A549 (cell line): ENCODE results near the gene ARAP2. TPM values are rescaled to one million over a fixed set of nuclear protein-coding genes. Genes with fewer than 3 reads are reported as not detected.

Experiments used
- ATAC-seq, 2 experiments: fragments of 200-7000 bp in 1 of 2; fragments of >200 bp in 1 of 2; cut with Nextera tagmentation in 1 of 2; cut with Tn5 transposase in 1 of 2; 3 replicates each; pipeline versions ENCODE4 v1.8.0 to v1.9.1; 2018 to 2020; ENCODE audit warnings: mild to moderate bottlenecking in 1 of 2, moderate library complexity in 1 of 2
- CTCF ChIA-PET: fragments of 300-600 bp; sonication (Branson Sonifier 250); formaldehyde crosslinking; extraction: SDS; loops from one replicate; lab custom pipeline; 2021; ENCODE audit warnings: antibody characterized with exemption, inconsistent platforms; lab: Yijun Ruan, JAX
- POLR2A ChIA-PET: fragments of 350-600 bp; formaldehyde crosslinking; extraction: SDS; loops from one replicate; lab custom pipeline; 2021; ENCODE audit warnings: antibody characterized with exemption, inconsistent platforms; lab: Yijun Ruan, JAX
- DNase-seq, 2 experiments: peaks; one replicate each; pipeline versions ENCODE4 v3.0.0 to v3.0.0-alpha.2; 2011 to 2016; ENCODE audit warnings: low read depth in 1 of 2, low spot score in 1 of 2
- FAIRE-seq: peaks from 2 replicates; lab custom pipeline; 2011; peaks lifted over from hg19 to GRCh38; lab: Jason Lieb, UNC
- H3K27ac ChIP-seq, 2 experiments: fragments of >200 bp; sonication (Bioruptor Twin); formaldehyde crosslinking; 3 replicates each; pipeline ENCODE4 v1.5.1; 2016 to 2017
- H3K4me1 ChIP-seq: fragments of >200 bp; sonication (Bioruptor Twin); formaldehyde crosslinking; 3 replicates; pipeline ENCODE4 v1.6.1; 2016
- H3K4me2 ChIP-seq: fragments of >200 bp; sonication (Bioruptor Twin); formaldehyde crosslinking; 3 replicates; pipeline ENCODE4 v1.6.1; 2016
- H3K4me3 ChIP-seq: fragments of >200 bp; sonication (Bioruptor Twin); formaldehyde crosslinking; 3 replicates; pipeline ENCODE4 v1.5.1; 2016
- H3K9me3 ChIP-seq: fragments of >200 bp; sonication (Bioruptor Twin); formaldehyde crosslinking; 3 replicates; pipeline ENCODE4 v1.6.1; 2016
- BHLHE40 ChIP-seq: IDR thresholded peaks from 2 replicates; pipeline ENCODE4 v1.6.1; 2012; ENCODE audit warnings: low read depth, low read length, inconsistent platforms
- CBX8 ChIP-seq: fragments of 200-600 bp; sonication (generic); IDR thresholded peaks from 2 replicates; pipeline ENCODE4 v1.6.1; 2016
- CEBPB ChIP-seq, 2 experiments: fragments of >200 bp in 1 of 2; sonication (Bioruptor Twin) in 1 of 2; formaldehyde crosslinking in 1 of 2; IDR thresholded peaks; 2 replicates each; pipeline ENCODE4 v1.6.1; 2012 to 2016
- CHD2 ChIP-seq: fragments of 150-350 bp; IDR thresholded peaks from 2 replicates; pipeline ENCODE4 v1.6.1; 2014; ENCODE audit warnings: low read length; ENCODE audit not compliant: partially characterized antibody
- EP300 ChIP-seq, 2 experiments: fragments of >200 bp; sonication (Bioruptor Twin); formaldehyde crosslinking; IDR thresholded peaks; 2 replicates in 1 of 2; 3 replicates in 1 of 2; pipeline ENCODE4 v1.6.1; 2016 to 2017
- FOSB ChIP-seq: fragments of 250-450 bp; sonication (Bioruptor Pico); IDR thresholded peaks from 2 replicates; pipeline ENCODE4 v1.5.0; 2020; ENCODE audit warnings: mild to moderate bottlenecking, moderate library complexity
- HDAC2 ChIP-seq: fragments of 200-600 bp; sonication (generic); IDR thresholded peaks from 2 replicates; pipeline ENCODE4 v1.6.1; 2016
- HEYL ChIP-seq: fragments of 250-450 bp; sonication (Bioruptor Pico); IDR thresholded peaks from 2 replicates; pipeline ENCODE4 v1.8.0; 2021; ENCODE audit warnings: mild to moderate bottlenecking, moderate library complexity
- JUNB ChIP-seq: fragments of >200 bp; sonication (Bioruptor Twin); formaldehyde crosslinking; IDR thresholded peaks from 2 replicates; pipeline ENCODE4 v1.6.1; 2016
- MYC ChIP-seq: IDR thresholded peaks from 2 replicates; pipeline ENCODE4 v1.6.1; 2012; ENCODE audit warnings: mild to moderate bottlenecking, inconsistent platforms, low read length, improper control_type of control experiment, borderline replicate concordance
- NR3C1 ChIP-seq: fragments of >200 bp; sonication (Bioruptor Twin); formaldehyde crosslinking; IDR thresholded peaks from 3 replicates; pipeline ENCODE4 v1.6.1; 2017
- RCOR1 ChIP-seq: fragments of 150-350 bp; IDR thresholded peaks from 2 replicates; pipeline ENCODE4 v1.6.1; 2014; ENCODE audit warnings: antibody characterized with exemption, low read length, low read depth
- RFX5 ChIP-seq: fragments of 450-650 bp; IDR thresholded peaks from 2 replicates; pipeline ENCODE4 v1.7.1; 2014; ENCODE audit warnings: antibody characterized with exemption, mild to moderate bottlenecking, moderate library complexity
- RNF2 ChIP-seq: fragments of 200-600 bp; sonication (generic); IDR thresholded peaks from 2 replicates; pipeline ENCODE4 v1.6.1; 2016; ENCODE audit warnings: low read depth, mild to moderate bottlenecking, antibody characterized with exemption, moderate library complexity, borderline replicate concordance
- SMC3 ChIP-seq: fragments of >200 bp; sonication (Bioruptor Twin); formaldehyde crosslinking; IDR thresholded peaks from 3 replicates; pipeline ENCODE4 v1.6.1; 2018; ENCODE audit warnings: inconsistent platforms
- SREBF2 ChIP-seq: fragments of 450-650 bp; IDR thresholded peaks from 2 replicates; pipeline ENCODE4 v1.6.1; 2014; ENCODE audit warnings: mild to moderate bottlenecking, moderate library complexity
- TP53 ChIP-seq: fragments of 250-450 bp; sonication (Bioruptor Pico); IDR thresholded peaks from 2 replicates; pipeline ENCODE4 v1.5.0; 2021; ENCODE audit warnings: mild to moderate bottlenecking, moderate library complexity
- ZC3H11A ChIP-seq: fragments of 450-650 bp; IDR thresholded peaks from 2 replicates; pipeline ENCODE4 v1.6.1; 2014; ENCODE audit warnings: antibody characterized with exemption, mild to moderate bottlenecking
- ZFP36 ChIP-seq: fragments of 450-650 bp; IDR thresholded peaks from 2 replicates; pipeline ENCODE4 v1.6.1; 2014; ENCODE audit warnings: borderline replicate concordance; ENCODE audit not compliant: partially characterized antibody
- WGBS: methylation state at CpG from one replicate; pipeline ENCODE4 v1.1.6; 2017; ENCODE audit errors: missing lambda C conversion rate; 5-methylcytosine and 5-hydroxymethylcytosine counted together
- polyA plus RNA-seq, 4 experiments: library from polyadenylated mRNA; depleted of rRNA in 3 of 4; stranded (reverse); fragments of >200 nt; fragmentation: RNase III in 1 of 4; extraction: RNeasy Plus Mini Kit Qiagen cat#74134 plus additional on column Dnase treatment in 1 of 4; gene quantifications; 2 replicates in 3 of 4; 3 replicates in 1 of 4; pipeline ENCODE4 v1.2.3, GENCODE V29; 2011 to 2017
- TF ChIP-seq, protein P1 (sequence below): IDR thresholded peaks from 2 replicates; pipeline ENCODE4 v1.6.1; 2012; ENCODE audit warnings: low read depth, borderline replicate concordance
- TF ChIP-seq, protein P2 (sequence below): fragments of 250-450 bp; sonication (Bioruptor Pico); IDR thresholded peaks from 2 replicates; pipeline ENCODE4 v1.5.0; 2021; ENCODE audit warnings: mild to moderate bottlenecking, moderate library complexity, borderline replicate concordance
- TF ChIP-seq, protein P3 (sequence below): fragments of 450-650 bp; IDR thresholded peaks from 2 replicates; pipeline ENCODE4 v1.6.1; 2014; ENCODE audit warnings: antibody characterized with exemption
- TF ChIP-seq, protein P4 (sequence below): fragments of 150-350 bp; IDR thresholded peaks from 2 replicates; pipeline ENCODE4 v1.6.1; 2014; ENCODE audit warnings: low read depth, mild to moderate bottlenecking, low read length
- TF ChIP-seq, protein P5 (sequence below): fragments of 200-600 bp; sonication (generic); IDR thresholded peaks from 2 replicates; pipeline ENCODE4 v1.6.1; 2016; ENCODE audit warnings: antibody characterized with exemption, mild to moderate bottlenecking, moderate library complexity

ARAP2 gene
- polyA plus RNA-seq, 2 of the 4 experiments (the other 2 are of a cell fraction) = 0.34 to 0.75 TPM

DNA sequence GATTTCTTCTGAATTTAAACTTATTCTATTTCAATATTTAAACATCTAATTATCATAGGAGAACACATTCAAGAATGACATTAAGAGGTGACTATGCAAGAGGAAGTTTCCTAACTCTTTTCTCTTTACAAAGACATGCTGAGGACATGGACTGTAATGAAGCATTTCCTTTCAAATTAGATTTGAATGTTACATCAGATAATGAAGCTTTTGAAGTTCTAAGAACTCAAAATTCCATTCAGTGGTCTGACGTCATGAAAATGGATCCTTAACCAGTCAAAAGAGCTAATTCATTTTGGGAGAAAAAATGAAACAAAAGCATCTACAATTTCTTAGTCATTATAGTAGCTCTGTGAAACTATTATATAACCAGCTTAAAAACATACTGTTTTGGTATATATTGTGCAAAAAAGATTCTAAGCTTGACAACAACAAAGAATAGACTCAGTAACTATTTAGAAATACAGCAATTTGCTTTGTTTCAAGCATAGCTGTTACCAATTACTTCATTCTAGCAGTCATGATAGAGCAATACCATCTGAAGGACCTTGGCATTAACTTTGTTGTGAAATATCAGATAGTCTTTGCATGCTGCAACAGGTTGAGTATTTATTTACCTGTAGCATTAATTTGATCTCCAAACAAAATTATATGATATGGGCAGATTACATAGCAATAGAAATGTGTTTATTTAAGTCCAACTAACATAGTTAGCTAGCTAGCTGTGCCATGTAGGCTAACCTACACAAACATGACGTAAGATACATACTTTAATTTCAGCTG is 23.4 kb upstream of the ARAP2 start:
- ATAC-seq (no peak), FAIRE-seq (no peak), DNase-seq (no peak)
- CTCF ChIA-PET = no interaction called here
- H3K4me3 ChIP-seq = no peak overlapping the region
- 33% methylated on average over 2 of the region's 2 CpGs for WGBS
- no peak overlapping the region for H3K27ac ChIP-seq
- TF ChIP-seq BHLHE40 = no peak
- no peak for TF ChIP-seq HDAC2
- no peak for TF ChIP-seq RCOR1
- TF ChIP-seq HEYL (CRISPR knock-in tag) = no peak
- no peak overlapping the region for H3K4me2 ChIP-seq
- POLR2A ChIA-PET = no interaction called here
- H3K9me3 ChIP-seq = no peaks in the 10 kb centered on the region
- no peaks in the 10 kb centered on the region for H3K4me1 ChIP-seq

DNA sequence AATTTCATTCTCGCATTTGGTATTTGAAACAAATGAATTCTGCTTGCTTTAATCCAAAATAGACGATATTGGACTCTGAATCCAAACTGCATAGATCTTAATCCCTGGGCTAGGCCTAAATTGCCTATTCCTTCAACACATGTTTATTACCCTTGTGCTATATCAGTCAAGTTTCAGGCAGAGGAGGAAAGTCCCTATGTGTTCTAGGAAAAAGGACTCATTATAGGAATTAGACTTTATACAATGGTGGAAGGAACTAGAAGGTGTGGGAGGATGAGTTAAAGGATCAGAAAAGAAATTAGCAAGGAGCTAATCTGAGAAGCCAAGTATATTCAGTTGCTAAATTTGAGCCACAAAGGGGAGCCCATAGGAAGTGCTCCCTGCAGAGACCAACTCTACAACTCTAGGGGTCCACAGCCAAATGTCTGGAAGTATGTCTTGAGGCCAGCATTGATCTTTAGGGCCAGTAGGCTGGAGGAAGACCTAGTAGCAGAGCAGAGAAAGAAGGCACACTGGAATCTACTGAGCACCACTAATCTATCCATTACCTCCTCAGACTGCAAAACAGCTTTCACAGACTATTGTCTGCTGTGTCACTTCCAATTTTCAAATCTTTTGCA is 20.0 kb upstream of the ARAP2 start:
- TF ChIP-seq SREBF2 (no peak), ZC3H11A (no peak), CEBPB (IDR thresholded peaks at IDR 0.05) (no peak), HEYL (CRISPR knock-in tag) (no peak), NR3C1 (no peak), ZFP36 (no peak), SMC3 (no peak), EP300 (IDR thresholded peaks at IDR 0.05) (no peak), RNF2 (no peak), RFX5 (no peak), CBX8 (no peak), CHD2 (no peak), TP53 (CRISPR knock-in tag) (no peak), RCOR1 (no peak)
- TF ChIP-seq, protein P1, sequence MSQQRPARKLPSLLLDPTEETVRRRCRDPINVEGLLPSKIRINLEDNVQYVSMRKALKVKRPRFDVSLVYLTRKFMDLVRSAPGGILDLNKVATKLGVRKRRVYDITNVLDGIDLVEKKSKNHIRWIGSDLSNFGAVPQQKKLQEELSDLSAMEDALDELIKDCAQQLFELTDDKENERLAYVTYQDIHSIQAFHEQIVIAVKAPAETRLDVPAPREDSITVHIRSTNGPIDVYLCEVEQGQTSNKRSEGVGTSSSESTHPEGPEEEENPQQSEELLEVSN = no peak
- TF ChIP-seq, protein P2, sequence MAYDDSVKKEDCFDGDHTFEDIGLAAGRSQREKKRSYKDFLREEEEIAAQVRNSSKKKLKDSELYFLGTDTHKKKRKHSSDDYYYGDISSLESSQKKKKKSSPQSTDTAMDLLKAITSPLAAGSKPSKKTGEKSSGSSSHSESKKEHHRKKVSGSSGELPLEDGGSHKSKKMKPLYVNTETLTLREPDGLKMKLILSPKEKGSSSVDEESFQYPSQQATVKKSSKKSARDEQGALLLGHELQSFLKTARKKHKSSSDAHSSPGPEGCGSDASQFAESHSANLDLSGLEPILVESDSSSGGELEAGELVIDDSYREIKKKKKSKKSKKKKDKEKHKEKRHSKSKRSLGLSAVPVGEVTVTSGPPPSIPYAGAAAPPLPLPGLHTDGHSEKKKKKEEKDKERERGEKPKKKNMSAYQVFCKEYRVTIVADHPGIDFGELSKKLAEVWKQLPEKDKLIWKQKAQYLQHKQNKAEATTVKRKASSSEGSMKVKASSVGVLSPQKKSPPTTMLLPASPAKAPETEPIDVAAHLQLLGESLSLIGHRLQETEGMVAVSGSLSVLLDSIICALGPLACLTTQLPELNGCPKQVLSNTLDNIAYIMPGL (CRISPR knock-in tag) = no peak
- TF ChIP-seq, protein P3, sequence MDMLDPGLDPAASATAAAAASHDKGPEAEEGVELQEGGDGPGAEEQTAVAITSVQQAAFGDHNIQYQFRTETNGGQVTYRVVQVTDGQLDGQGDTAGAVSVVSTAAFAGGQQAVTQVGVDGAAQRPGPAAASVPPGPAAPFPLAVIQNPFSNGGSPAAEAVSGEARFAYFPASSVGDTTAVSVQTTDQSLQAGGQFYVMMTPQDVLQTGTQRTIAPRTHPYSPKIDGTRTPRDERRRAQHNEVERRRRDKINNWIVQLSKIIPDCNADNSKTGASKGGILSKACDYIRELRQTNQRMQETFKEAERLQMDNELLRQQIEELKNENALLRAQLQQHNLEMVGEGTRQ = no peak
- 36% methylated on average over 2 of the region's 2 CpGs for WGBS
- no peak overlapping the region for H3K4me3 ChIP-seq
- no peak for DNase-seq
- no peak for FAIRE-seq
- H3K4me1 ChIP-seq = no peaks in the 10 kb centered on the region
- no peak for ATAC-seq
- no peak overlapping the region for H3K27ac ChIP-seq
- no peaks in the 10 kb centered on the region for H3K9me3 ChIP-seq
- no peak overlapping the region for H3K4me2 ChIP-seq
- ChIA-PET CTCF (no interaction called here), POLR2A (no interaction called here)

DNA sequence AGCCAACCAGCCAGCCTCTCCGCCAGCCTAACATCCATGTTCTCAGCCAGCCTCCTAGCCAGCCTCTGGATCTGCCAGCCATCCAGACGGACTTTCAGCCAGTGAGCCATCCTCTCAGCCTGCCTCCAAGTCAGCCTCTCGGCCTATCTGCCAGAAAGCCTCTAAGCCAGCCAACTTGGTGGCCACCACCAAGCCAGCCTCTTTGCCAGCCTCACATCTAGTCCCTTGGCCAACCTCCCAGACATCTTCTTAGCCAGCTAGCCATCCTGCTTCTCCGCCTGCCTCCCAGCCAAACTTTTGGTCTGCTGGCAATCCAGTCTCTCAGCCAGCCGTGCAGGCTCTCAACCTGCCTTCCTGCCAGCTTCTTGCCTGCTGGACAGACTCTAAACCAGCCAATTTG is 16.4 kb upstream of the ARAP2 start:
- FAIRE-seq (no peak), ATAC-seq (no peak), DNase-seq (no peak)
- H3K4me2 ChIP-seq = no peak overlapping the region
- H3K9me3 ChIP-seq = no peaks in the 10 kb centered on the region
- H3K4me1 ChIP-seq = no peaks in the 10 kb centered on the region
- 26% methylated on average over 5 of the region's 5 CpGs for WGBS
- no peak overlapping the region for H3K27ac ChIP-seq
- H3K4me3 ChIP-seq = no peak overlapping the region
- ChIA-PET POLR2A (no interaction called here), CTCF (no interaction called here)
- TF ChIP-seq, protein P4, sequence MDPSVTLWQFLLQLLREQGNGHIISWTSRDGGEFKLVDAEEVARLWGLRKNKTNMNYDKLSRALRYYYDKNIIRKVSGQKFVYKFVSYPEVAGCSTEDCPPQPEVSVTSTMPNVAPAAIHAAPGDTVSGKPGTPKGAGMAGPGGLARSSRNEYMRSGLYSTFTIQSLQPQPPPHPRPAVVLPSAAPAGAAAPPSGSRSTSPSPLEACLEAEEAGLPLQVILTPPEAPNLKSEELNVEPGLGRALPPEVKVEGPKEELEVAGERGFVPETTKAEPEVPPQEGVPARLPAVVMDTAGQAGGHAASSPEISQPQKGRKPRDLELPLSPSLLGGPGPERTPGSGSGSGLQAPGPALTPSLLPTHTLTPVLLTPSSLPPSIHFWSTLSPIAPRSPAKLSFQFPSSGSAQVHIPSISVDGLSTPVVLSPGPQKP = no peak
- no peak for TF ChIP-seq ZFP36
- TF ChIP-seq, protein P5, sequence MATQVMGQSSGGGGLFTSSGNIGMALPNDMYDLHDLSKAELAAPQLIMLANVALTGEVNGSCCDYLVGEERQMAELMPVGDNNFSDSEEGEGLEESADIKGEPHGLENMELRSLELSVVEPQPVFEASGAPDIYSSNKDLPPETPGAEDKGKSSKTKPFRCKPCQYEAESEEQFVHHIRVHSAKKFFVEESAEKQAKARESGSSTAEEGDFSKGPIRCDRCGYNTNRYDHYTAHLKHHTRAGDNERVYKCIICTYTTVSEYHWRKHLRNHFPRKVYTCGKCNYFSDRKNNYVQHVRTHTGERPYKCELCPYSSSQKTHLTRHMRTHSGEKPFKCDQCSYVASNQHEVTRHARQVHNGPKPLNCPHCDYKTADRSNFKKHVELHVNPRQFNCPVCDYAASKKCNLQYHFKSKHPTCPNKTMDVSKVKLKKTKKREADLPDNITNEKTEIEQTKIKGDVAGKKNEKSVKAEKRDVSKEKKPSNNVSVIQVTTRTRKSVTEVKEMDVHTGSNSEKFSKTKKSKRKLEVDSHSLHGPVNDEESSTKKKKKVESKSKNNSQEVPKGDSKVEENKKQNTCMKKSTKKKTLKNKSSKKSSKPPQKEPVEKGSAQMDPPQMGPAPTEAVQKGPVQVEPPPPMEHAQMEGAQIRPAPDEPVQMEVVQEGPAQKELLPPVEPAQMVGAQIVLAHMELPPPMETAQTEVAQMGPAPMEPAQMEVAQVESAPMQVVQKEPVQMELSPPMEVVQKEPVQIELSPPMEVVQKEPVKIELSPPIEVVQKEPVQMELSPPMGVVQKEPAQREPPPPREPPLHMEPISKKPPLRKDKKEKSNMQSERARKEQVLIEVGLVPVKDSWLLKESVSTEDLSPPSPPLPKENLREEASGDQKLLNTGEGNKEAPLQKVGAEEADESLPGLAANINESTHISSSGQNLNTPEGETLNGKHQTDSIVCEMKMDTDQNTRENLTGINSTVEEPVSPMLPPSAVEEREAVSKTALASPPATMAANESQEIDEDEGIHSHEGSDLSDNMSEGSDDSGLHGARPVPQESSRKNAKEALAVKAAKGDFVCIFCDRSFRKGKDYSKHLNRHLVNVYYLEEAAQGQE = no peak
- TF ChIP-seq EP300 (IDR thresholded peaks at IDR 0.05) = no peak
- no peak for TF ChIP-seq JUNB
- TF ChIP-seq FOSB (CRISPR knock-in tag) = no peak
- TF ChIP-seq MYC = no peak
- no peak for TF ChIP-seq RNF2
- no peak for TF ChIP-seq RCOR1
- no peak for TF ChIP-seq HDAC2
- no peak for TF ChIP-seq TP53 (CRISPR knock-in tag)
